Measurements from ENCODE around the gene PGS1. TPM values are rescaled to one million over a fixed set of nuclear protein-coding genes. Genes with fewer than 3 reads are reported as not detected.
"Not testable (repeated sequence)": the region's sequence is repeated elsewhere in the genome, so short reads cannot be mapped to it uniquely, and the experiment has no call there.

Gene PGS1
- total and polyA plus RNA-seq, 2 donors (not counting 1 experiment from before 2014, with no cell fraction given), result 22.4 to 34.5 TPM

- DNase-seq (ENCODE audit: low read depth in 2 of 2), result no peak
- Histone ChIP-seq H3K9ac (ENCODE audit: insufficient read depth, low read length) (no peak overlapping the region), H4K20me1 (ENCODE audit: control insufficient read depth, extremely low read depth, insufficient read depth, low read length) (no peaks in the 10 kb centered on the region), H3K4me1 (ENCODE audit: control insufficient read depth, extremely low read depth, insufficient read depth, low read length) (no peaks in the 10 kb centered on the region), H3K27ac (ENCODE audit: insufficient read depth, low read length) (no peak overlapping the region), H3K4me3 (replicated peaks in 1 of 4; ENCODE audit: control extremely low read depth in 1 of 4, insufficient read depth in 1 of 4, low read depth in 3 of 4, low read length in 4 of 4) (no peak overlapping the region), H3K36me3 (ENCODE audit: control insufficient read depth, insufficient read depth, low read length) (no peaks in the 10 kb centered on the region), H2AFZ (ENCODE audit: low read length) (no peak overlapping the region), H3K79me2 (ENCODE audit: control insufficient read depth, insufficient read depth, low read length) (no peaks in the 10 kb centered on the region), H3K9me3 (ENCODE audit: control insufficient read depth, insufficient read depth, low read depth, low read length) (no peaks in the 10 kb centered on the region), H3K27me3 (ENCODE audit: control insufficient read depth, insufficient read depth, low read length) (no peaks in the 10 kb centered on the region), H3K4me2 (ENCODE audit: extremely low read depth, insufficient read depth, low read length) (no peak overlapping the region)
- TF ChIP-seq CTCF (conservative IDR thresholded peaks at IDR 0.05 in 1 of 2, IDR thresholded peaks at IDR 0.05 in 1 of 2; ENCODE audit: low read depth in 1 of 2, low read length in 2 of 2) (no peak), EZH2 (IDR thresholded peaks at IDR 0.05; ENCODE audit: low read length, missing control alignments) (no peak)
These were observed 83.3 kb downstream of the PGS1 start for GRCh38 chr17:78461799-78462053.

- Histone ChIP-seq H3K27me3 (ENCODE audit: control insufficient read depth, insufficient read depth, low read length) (no peaks in the 10 kb centered on the region), H3K9me3 (ENCODE audit: control insufficient read depth, insufficient read depth, low read depth, low read length) (no peaks in the 10 kb centered on the region), H3K4me2 (ENCODE audit: extremely low read depth, insufficient read depth, low read length) (no peak overlapping the region), H3K27ac (ENCODE audit: insufficient read depth, low read length) (no peak overlapping the region), H2AFZ (ENCODE audit: low read length) (no peak overlapping the region), H3K79me2 (ENCODE audit: control insufficient read depth, insufficient read depth, low read length) (no peaks in the 10 kb centered on the region), H3K9ac (ENCODE audit: insufficient read depth, low read length) (no peak overlapping the region), H3K4me1 (ENCODE audit: control insufficient read depth, extremely low read depth, insufficient read depth, low read length) (no peaks in the 10 kb centered on the region), H4K20me1 (ENCODE audit: control insufficient read depth, extremely low read depth, insufficient read depth, low read length) (no peaks in the 10 kb centered on the region), H3K4me3 (replicated peaks in 1 of 4; ENCODE audit: control extremely low read depth in 1 of 4, insufficient read depth in 1 of 4, low read depth in 3 of 4, low read length in 4 of 4) (no peak overlapping the region), H3K36me3 (ENCODE audit: control insufficient read depth, insufficient read depth, low read length) (no peaks in the 10 kb centered on the region)
- DNase-seq (ENCODE audit: low read depth in 2 of 2), result no peak
- TF ChIP-seq CTCF (conservative IDR thresholded peaks at IDR 0.05 in 1 of 2, IDR thresholded peaks at IDR 0.05 in 1 of 2; ENCODE audit: low read depth in 1 of 2, low read length in 2 of 2), result no peak
These were observed 83.7 kb downstream of the PGS1 start for GRCh38 chr17:78462148-78462547.

- H2AFZ ChIP-seq (ENCODE audit: low read length); H3K4me3 ChIP-seq (replicated peaks in 1 of 4; ENCODE audit: control extremely low read depth in 1 of 4, insufficient read depth in 1 of 4, low read depth in 3 of 4, low read length in 4 of 4); H3K4me2 ChIP-seq (ENCODE audit: extremely low read depth, insufficient read depth, low read length); H3K9me3 ChIP-seq (ENCODE audit: control insufficient read depth, insufficient read depth, low read depth, low read length); H3K9ac ChIP-seq (ENCODE audit: insufficient read depth, low read length); H3K4me1 ChIP-seq (ENCODE audit: control insufficient read depth, extremely low read depth, insufficient read depth, low read length); H3K27ac ChIP-seq (ENCODE audit: insufficient read depth, low read length); H3K27me3 ChIP-seq (ENCODE audit: control insufficient read depth, insufficient read depth, low read length); H3K36me3 ChIP-seq (ENCODE audit: control insufficient read depth, insufficient read depth, low read length); DNase-seq (ENCODE audit: low read depth in 2 of 2); H3K79me2 ChIP-seq (ENCODE audit: control insufficient read depth, insufficient read depth, low read length); H4K20me1 ChIP-seq (ENCODE audit: control insufficient read depth, extremely low read depth, insufficient read depth, low read length): not testable (repeated sequence)
These were observed 87.8 kb downstream of the PGS1 start for GRCh38 chr17:78466109-78466785.
